Prostate gland (tissue), 2 donors: Measurements from ENCODE around the gene FRMPD4.

Experiments used
- POLR2A ChIP-seq: fragments of 450-650 bp; IDR thresholded peaks from one replicate; pipeline ENCODE4 v1.6.1; 2016; ENCODE audit warnings: antibody characterized with exemption, mild to moderate bottlenecking
- POLR2AphosphoS5 ChIP-seq: sonication (generic); formaldehyde crosslinking; IDR thresholded peaks from one replicate; pipeline ENCODE4 v1.6.1; 2017; ENCODE audit warnings: antibody characterized with exemption
- TF ChIP-seq, protein P1 (sequence below), 4 experiments: fragments of 200-600 bp in 2 of 4; fragments of 450-650 bp in 2 of 4; sonication (generic) in 2 of 4; IDR thresholded peaks; 1 replicate in 3 of 4; 2 replicates in 1 of 4; pipeline ENCODE4 v1.5.1; 2016 to 2019; ENCODE audit warnings: antibody characterized with exemption in 4 of 4, mild to moderate bottlenecking in 2 of 4, moderate library complexity in 2 of 4

DNA sequence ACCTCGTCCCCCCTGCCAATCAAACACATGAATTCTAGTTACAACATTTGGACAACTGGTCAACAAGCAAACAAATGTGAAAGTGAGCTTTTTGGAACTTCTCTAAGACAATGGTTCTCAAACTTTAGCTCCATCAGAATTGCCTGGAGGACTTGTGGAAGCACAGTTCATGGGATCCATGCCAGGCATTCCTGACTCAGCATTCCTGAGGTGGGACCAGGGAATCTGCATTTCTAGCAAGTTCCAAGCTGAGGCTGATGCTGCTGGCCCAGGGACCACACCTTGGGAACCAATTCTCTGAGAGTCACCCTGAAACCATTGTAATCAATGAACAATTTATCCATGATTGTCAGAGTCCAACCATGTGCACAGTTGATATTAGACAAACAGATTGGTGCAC lies 609.2 kb downstream of the FRMPD4 start:
- TF ChIP-seq, protein P1, sequence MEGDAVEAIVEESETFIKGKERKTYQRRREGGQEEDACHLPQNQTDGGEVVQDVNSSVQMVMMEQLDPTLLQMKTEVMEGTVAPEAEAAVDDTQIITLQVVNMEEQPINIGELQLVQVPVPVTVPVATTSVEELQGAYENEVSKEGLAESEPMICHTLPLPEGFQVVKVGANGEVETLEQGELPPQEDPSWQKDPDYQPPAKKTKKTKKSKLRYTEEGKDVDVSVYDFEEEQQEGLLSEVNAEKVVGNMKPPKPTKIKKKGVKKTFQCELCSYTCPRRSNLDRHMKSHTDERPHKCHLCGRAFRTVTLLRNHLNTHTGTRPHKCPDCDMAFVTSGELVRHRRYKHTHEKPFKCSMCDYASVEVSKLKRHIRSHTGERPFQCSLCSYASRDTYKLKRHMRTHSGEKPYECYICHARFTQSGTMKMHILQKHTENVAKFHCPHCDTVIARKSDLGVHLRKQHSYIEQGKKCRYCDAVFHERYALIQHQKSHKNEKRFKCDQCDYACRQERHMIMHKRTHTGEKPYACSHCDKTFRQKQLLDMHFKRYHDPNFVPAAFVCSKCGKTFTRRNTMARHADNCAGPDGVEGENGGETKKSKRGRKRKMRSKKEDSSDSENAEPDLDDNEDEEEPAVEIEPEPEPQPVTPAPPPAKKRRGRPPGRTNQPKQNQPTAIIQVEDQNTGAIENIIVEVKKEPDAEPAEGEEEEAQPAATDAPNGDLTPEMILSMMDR (IDR thresholded peaks at IDR 0.05) = no peak
- no peak for TF ChIP-seq POLR2A
- TF ChIP-seq POLR2AphosphoS5 = no peak
